ENCODE results near the gene PTPRS. TPM values are rescaled to one million over a fixed set of nuclear protein-coding genes. Genes with fewer than 3 reads are reported as not detected.

The PTPRS gene
- total and polyA plus RNA-seq, 7 donors: 0.46 to 211 (median 120) TPM

GRCh38 chr19:5297272-5297669 lies 43.3 kb downstream of the PTPRS start:
- WGBS, 2 donors: 88 to 94% methylated on average over 6 of the region's 6 CpGs
- no peaks in the 10 kb centered on the region for H3K36me3 ChIP-seq
- H3K27me3 ChIP-seq: no peaks in the 10 kb centered on the region
- H3K4me1 ChIP-seq: peaks cover 0 to 18% (median 15%) of the 10 kb centered on the region in 4 donors
- intact Hi-C loops (cut with DNase I): no loop called here
- TF ChIP-seq POLR2A (IDR thresholded peaks at IDR 0.05): no peak
- no peak for TF ChIP-seq POLR2AphosphoS5 (IDR thresholded peaks at IDR 0.05)
- TF ChIP-seq CTCF (IDR thresholded peaks at IDR 0.05): no peak
- TF ChIP-seq EP300 (IDR thresholded peaks at IDR 0.05): no peak
- no peak overlapping the region for H3K27ac ChIP-seq
- no peaks in the 10 kb centered on the region for H3K9me3 ChIP-seq
- no peak overlapping the region for H3K4me3 ChIP-seq
- no peak for DNase-seq

- 76 to 83% methylated on average over 16 of the region's 16 CpGs for WGBS, 2 donors
- no peak overlapping the region for H3K4me3 ChIP-seq
- TF ChIP-seq POLR2A (IDR thresholded peaks at IDR 0.05) (no peak), CTCF (IDR thresholded peaks at IDR 0.05) (no peak), POLR2AphosphoS5 (IDR thresholded peaks at IDR 0.05) (no peak), EP300 (IDR thresholded peaks at IDR 0.05) (no peak)
- H3K27ac ChIP-seq: no peak overlapping the region
- no peak for DNase-seq
- H3K9me3 ChIP-seq: no peaks in the 10 kb centered on the region
- no peaks in the 10 kb centered on the region for H3K36me3 ChIP-seq
- H3K4me1 ChIP-seq: peaks cover 0 to 24% (median 21%) of the 10 kb centered on the region in 4 donors
- intact Hi-C loops (cut with DNase I): no loop called here
- H3K27me3 ChIP-seq: no peaks in the 10 kb centered on the region
Observed at GRCh38 chr19:5296457-5297271, 43.9 kb downstream of the PTPRS start.

GRCh38 chr19:5296021-5296420 lies 44.6 kb downstream of the PTPRS start:
- TF ChIP-seq CTCF (IDR thresholded peaks at IDR 0.05) (no peak), EP300 (IDR thresholded peaks at IDR 0.05) (no peak), POLR2A (IDR thresholded peaks at IDR 0.05) (no peak)
- H3K9me3 ChIP-seq: no peaks in the 10 kb centered on the region
- H3K4me1 ChIP-seq: peaks cover 0 to 31% (median 27%) of the 10 kb centered on the region in 4 donors
- WGBS, 2 donors: 89 to 94% methylated on average over 6 of the region's 6 CpGs
- intact Hi-C loops (cut with DNase I): no loop called here
- no peak for DNase-seq
- no peaks in the 10 kb centered on the region for H3K27me3 ChIP-seq
- H3K27ac ChIP-seq: no peak overlapping the region
- H3K36me3 ChIP-seq: no peaks in the 10 kb centered on the region
- no peak overlapping the region for H3K4me3 ChIP-seq

DNA sequence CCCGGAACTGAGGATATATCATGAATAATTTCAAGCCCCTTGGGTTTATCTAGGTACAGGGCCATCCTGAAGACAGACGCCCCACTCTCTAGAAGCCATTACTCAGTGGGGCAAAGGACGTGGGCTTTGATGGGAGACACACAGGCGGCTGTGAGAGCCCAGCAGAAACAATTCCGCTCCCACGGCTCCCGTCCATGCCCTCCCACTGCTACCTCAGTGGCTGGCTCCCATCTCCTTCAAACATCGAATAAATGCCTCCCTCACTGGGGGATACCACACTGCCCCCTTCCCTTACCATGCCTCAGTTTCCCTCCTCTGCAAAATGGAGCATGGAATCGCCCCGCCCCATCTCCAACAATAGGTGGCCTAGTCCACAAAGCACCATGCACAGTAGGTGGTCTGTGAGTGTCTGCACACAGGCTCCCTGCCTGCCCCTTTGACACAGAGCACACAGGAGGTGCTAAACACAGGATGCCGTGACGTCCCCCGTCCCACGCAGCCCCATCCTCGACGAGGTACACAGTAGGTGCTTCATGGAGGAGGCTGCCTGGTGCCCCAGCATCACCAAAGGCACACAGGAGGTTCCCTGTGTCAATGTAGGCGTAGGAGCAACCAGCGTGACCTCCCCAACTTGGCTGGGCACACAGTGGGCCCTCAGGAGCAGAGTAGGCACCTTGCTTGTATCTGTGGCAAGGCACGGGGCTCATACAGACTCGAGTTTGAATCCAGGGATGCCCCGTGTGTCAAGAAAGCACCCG lies 46.0 kb downstream of the PTPRS start:
- Histone ChIP-seq H3K9me3 (no peaks in the 10 kb centered on the region), H3K4me1 (peaks cover 0 to 45% (median 41%) of the 10 kb centered on the region in 4 donors), H3K36me3 (no peaks in the 10 kb centered on the region), H3K27ac (peak overlapping the region in 1 of 4 donors; percentile 94), H3K27me3 (no peaks in the 10 kb centered on the region), H3K4me3 (peak overlapping the region in 1 of 4 donors; percentile 94)
- no peak for TF ChIP-seq CTCF (IDR thresholded peaks at IDR 0.05)
- TF ChIP-seq POLR2A (IDR thresholded peaks at IDR 0.05): no peak
- no peak for TF ChIP-seq EP300 (IDR thresholded peaks at IDR 0.05)
- no peak for TF ChIP-seq POLR2AphosphoS5 (IDR thresholded peaks at IDR 0.05)
- intact Hi-C loops (cut with DNase I): no loop called here
- 74 to 78% methylated on average over 22 of the region's 22 CpGs for WGBS, 2 donors
- DNase-seq: no peak

Data from sigmoid colon (tissue), 7 donors.